Caco-2 (cell line): ENCODE results near the gene LRRC47. TPM values are rescaled to one million over a fixed set of nuclear protein-coding genes. Genes with fewer than 3 reads are reported as not detected.

Experiments used
- BruUV-seq: library from RNA; stranded (reverse); fragments of 400-500 nt; replicated peaks from 2 replicates; lab custom pipeline; 2021; lab: Mats Ljungman, UMichigan
- CTCF ChIA-PET: fragments of 300-600 bp; sonication (Branson Sonifier 250); formaldehyde crosslinking; loops from one replicate; lab custom pipeline; 2022; ENCODE audit warnings: antibody characterized with exemption; lab: Charles Lee
- POLR2A ChIA-PET: fragments of 300-600 bp; sonication (Branson Sonifier 250); formaldehyde crosslinking; loops from one replicate; lab custom pipeline; 2022; ENCODE audit warnings: antibody characterized with exemption; lab: Charles Lee
- DNase-seq, 2 experiments: peaks; one replicate each; pipeline versions ENCODE4 v3.0.0 to v3.0.0-alpha.2; 2020 to 2022
- H3K27me3 ChIP-seq: replicated peaks from 2 replicates; pipeline ENCODE4 v1.6.0; 2011; ENCODE audit warnings: low read length; ENCODE audit not compliant: control insufficient read depth, insufficient read depth
- H3K36me3 ChIP-seq: 2 replicates; pipeline ENCODE4 v1.5.1; 2011; ENCODE audit warnings: low read length; ENCODE audit not compliant: control insufficient read depth, insufficient read depth
- H3K4me1 ChIP-seq: fragments of 250-450 bp; sonication (Bioruptor Pico); 2 replicates; pipeline ENCODE4 v1.5.1; 2020; ENCODE audit warnings: mild to moderate bottlenecking
- H3K4me3 ChIP-seq: 2 replicates; pipeline ENCODE4 v1.5.1; 2011; ENCODE audit warnings: low read depth, mild to moderate bottlenecking, control low read depth, low read length
- H3K9me3 ChIP-seq: fragments of 250-450 bp; sonication (Bioruptor Pico); 2 replicates; pipeline ENCODE4 v1.5.1; 2020; ENCODE audit warnings: mild to moderate bottlenecking, moderate library complexity
- H3K27ac Mint-ChIP-seq: one replicate; pipeline ENCODE4 v1.8.0; 2022; ENCODE audit warnings: mixed read lengths; ENCODE audit not compliant: unreplicated experiment
- H3K27me3 Mint-ChIP-seq: one replicate; pipeline ENCODE4 v1.8.0; 2022; ENCODE audit warnings: mixed read lengths; ENCODE audit not compliant: insufficient read depth, unreplicated experiment
- H3K36me3 Mint-ChIP-seq: one replicate; pipeline ENCODE4 v1.8.0; 2022; ENCODE audit warnings: mild to moderate bottlenecking, mixed read lengths; ENCODE audit not compliant: insufficient read depth, unreplicated experiment
- H3K4me1 Mint-ChIP-seq: one replicate; pipeline ENCODE4 v1.8.0; 2022; ENCODE audit warnings: low read depth, mixed read lengths; ENCODE audit not compliant: unreplicated experiment
- H3K4me3 Mint-ChIP-seq: one replicate; pipeline ENCODE4 v1.8.0; 2022; ENCODE audit warnings: mild to moderate bottlenecking, moderate library complexity, mixed read lengths; ENCODE audit not compliant: unreplicated experiment
- H3K9me3 Mint-ChIP-seq: one replicate; pipeline ENCODE4 v1.8.0; 2022; ENCODE audit warnings: mixed read lengths; ENCODE audit not compliant: unreplicated experiment
- intact Hi-C: fragments of 100-400 bp; cut with micrococcal nuclease; formaldehyde crosslinking; loops from one replicate; pipeline ENCODE4 v1.10.0; 2022; ENCODE audit not compliant: unreplicated experiment
- total RNA-seq: library from RNA; stranded (reverse); gene quantifications from 2 replicates; pipeline ENCODE4 v1.2.3, GENCODE V29; 2022
- TF ChIP-seq, protein P1 (sequence below), 2 experiments: fragments of 200-600 bp in 1 of 2; IDR thresholded peaks; 1 replicate in 1 of 2; 2 replicates in 1 of 2; pipeline versions ENCODE4 v1.5.1 to v1.8.0; 2011 to 2022; ENCODE audit warnings: antibody characterized with exemption in 1 of 2, control low read depth in 1 of 2, inconsistent platforms in 1 of 2, low read depth in 1 of 2, low read length in 1 of 2, mild to moderate bottlenecking in 1 of 2, moderate library complexity in 1 of 2; ENCODE audit not compliant: insufficient read depth in 1 of 2, severe bottlenecking in 1 of 2, unreplicated experiment in 1 of 2

LRRC47 gene
- total RNA-seq, 1 experiment from 2014 or later = 48.5 TPM

DNA sequence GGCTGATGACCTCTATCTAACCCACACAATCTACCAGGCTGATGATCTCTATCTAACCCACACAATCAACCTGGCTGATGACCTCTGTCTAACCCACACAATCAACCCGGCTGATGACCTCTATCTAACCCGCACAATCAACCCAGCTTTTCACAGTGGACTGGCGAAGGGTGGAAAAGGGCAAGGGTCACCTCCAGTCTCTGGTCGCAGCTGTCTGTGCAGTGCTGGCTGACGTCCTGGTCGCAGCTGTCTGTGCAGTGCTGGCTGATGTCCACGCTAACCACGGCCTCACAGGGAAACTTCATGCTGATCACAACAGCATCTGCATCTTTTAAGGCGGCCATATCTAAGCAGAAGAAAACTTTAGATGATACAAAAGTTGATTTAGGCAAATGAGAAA is 56.3 kb downstream of the LRRC47 start:
- intact Hi-C loops = no loop called here
- Histone ChIP-seq H3K27me3 (no peaks in the 10 kb centered on the region), H3K36me3 (no peaks in the 10 kb centered on the region), H3K4me3 (no peak overlapping the region), H3K4me1 (no peaks in the 10 kb centered on the region), H3K9me3 (no peaks in the 10 kb centered on the region)
- no peak overlapping the region for H3K4me3 Mint-ChIP-seq
- no peaks in the 10 kb centered on the region for H3K36me3 Mint-ChIP-seq
- no peaks in the 10 kb centered on the region for H3K4me1 Mint-ChIP-seq
- POLR2A ChIA-PET = no interaction called here
- DNase-seq = no peak
- no TSS peak for BruUV-seq
- H3K9me3 Mint-ChIP-seq = no peaks in the 10 kb centered on the region
- H3K27me3 Mint-ChIP-seq = no peaks in the 10 kb centered on the region
- TF ChIP-seq, protein P1, sequence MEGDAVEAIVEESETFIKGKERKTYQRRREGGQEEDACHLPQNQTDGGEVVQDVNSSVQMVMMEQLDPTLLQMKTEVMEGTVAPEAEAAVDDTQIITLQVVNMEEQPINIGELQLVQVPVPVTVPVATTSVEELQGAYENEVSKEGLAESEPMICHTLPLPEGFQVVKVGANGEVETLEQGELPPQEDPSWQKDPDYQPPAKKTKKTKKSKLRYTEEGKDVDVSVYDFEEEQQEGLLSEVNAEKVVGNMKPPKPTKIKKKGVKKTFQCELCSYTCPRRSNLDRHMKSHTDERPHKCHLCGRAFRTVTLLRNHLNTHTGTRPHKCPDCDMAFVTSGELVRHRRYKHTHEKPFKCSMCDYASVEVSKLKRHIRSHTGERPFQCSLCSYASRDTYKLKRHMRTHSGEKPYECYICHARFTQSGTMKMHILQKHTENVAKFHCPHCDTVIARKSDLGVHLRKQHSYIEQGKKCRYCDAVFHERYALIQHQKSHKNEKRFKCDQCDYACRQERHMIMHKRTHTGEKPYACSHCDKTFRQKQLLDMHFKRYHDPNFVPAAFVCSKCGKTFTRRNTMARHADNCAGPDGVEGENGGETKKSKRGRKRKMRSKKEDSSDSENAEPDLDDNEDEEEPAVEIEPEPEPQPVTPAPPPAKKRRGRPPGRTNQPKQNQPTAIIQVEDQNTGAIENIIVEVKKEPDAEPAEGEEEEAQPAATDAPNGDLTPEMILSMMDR (IDR thresholded peaks at IDR 0.05; ENCODE audit: insufficient read depth in 1 of 2, low read depth in 1 of 2, low read length in 1 of 2, severe bottlenecking in 1 of 2, unreplicated experiment in 1 of 2) = no peak
- no peak overlapping the region for H3K27ac Mint-ChIP-seq
- CTCF ChIA-PET = no interaction called here

DNA sequence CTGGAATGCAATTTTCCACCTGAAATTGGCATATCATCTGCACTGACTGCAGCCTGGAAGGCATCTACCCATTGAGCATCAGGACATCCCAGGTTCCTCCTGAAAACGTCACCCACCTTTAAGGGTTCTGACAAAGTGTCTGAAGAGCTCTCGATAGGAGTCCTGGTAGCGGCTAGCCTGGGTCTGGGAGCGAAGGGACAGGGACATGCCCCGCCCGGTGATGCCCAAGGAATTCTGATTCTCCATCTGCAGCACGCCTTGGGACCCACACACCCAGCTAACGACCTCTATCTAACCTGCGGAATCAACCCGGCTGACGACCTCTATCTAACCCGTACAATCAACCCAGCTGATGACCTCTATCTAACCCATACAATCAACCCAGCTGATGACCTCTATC is 57.4 kb downstream of the LRRC47 start:
- CTCF ChIA-PET = no interaction called here
- no peak overlapping the region for H3K4me3 ChIP-seq
- DNase-seq = no peak
- no peaks in the 10 kb centered on the region for H3K27me3 ChIP-seq
- H3K36me3 ChIP-seq = no peaks in the 10 kb centered on the region
- Mint-ChIP-seq H3K4me3 (no peak overlapping the region), H3K36me3 (no peaks in the 10 kb centered on the region), H3K27me3 (no peaks in the 10 kb centered on the region), H3K9me3 (no peaks in the 10 kb centered on the region), H3K4me1 (no peaks in the 10 kb centered on the region), H3K27ac (no peak overlapping the region)
- TF ChIP-seq, protein P1 (IDR thresholded peaks at IDR 0.05; ENCODE audit: insufficient read depth in 1 of 2, low read depth in 1 of 2, low read length in 1 of 2, severe bottlenecking in 1 of 2, unreplicated experiment in 1 of 2) = no peak
- H3K4me1 ChIP-seq = no peaks in the 10 kb centered on the region
- no peaks in the 10 kb centered on the region for H3K9me3 ChIP-seq
- intact Hi-C loops = no loop called here
- POLR2A ChIA-PET = no interaction called here
- BruUV-seq = no TSS peak

- Histone ChIP-seq H3K9me3 (no peaks in the 10 kb centered on the region), H3K36me3 (no peaks in the 10 kb centered on the region), H3K27me3 (no peaks in the 10 kb centered on the region), H3K4me1 (no peaks in the 10 kb centered on the region), H3K4me3 (no peak overlapping the region)
- no peak for DNase-seq
- Mint-ChIP-seq H3K4me1 (no peaks in the 10 kb centered on the region), H3K27me3 (no peaks in the 10 kb centered on the region), H3K4me3 (no peak overlapping the region), H3K9me3 (no peaks in the 10 kb centered on the region), H3K27ac (no peak overlapping the region), H3K36me3 (no peaks in the 10 kb centered on the region)
- TF ChIP-seq, protein P1 (IDR thresholded peaks at IDR 0.05; ENCODE audit: insufficient read depth in 1 of 2, low read depth in 1 of 2, low read length in 1 of 2, severe bottlenecking in 1 of 2, unreplicated experiment in 1 of 2) = no peak
- intact Hi-C loops = no loop called here
- CTCF ChIA-PET = no interaction called here
- POLR2A ChIA-PET = no interaction called here
- BruUV-seq = no TSS peak
Observed at GRCh38 chr1:3736708-3737107, 59.6 kb downstream of the LRRC47 start.
